ENCODE measurements around the gene OGDHL.
"Not testable (repeated sequence)": the region's sequence is repeated elsewhere in the genome, so short reads cannot be mapped to it uniquely, and the experiment has no call there.

OGDHL gene

DNA sequence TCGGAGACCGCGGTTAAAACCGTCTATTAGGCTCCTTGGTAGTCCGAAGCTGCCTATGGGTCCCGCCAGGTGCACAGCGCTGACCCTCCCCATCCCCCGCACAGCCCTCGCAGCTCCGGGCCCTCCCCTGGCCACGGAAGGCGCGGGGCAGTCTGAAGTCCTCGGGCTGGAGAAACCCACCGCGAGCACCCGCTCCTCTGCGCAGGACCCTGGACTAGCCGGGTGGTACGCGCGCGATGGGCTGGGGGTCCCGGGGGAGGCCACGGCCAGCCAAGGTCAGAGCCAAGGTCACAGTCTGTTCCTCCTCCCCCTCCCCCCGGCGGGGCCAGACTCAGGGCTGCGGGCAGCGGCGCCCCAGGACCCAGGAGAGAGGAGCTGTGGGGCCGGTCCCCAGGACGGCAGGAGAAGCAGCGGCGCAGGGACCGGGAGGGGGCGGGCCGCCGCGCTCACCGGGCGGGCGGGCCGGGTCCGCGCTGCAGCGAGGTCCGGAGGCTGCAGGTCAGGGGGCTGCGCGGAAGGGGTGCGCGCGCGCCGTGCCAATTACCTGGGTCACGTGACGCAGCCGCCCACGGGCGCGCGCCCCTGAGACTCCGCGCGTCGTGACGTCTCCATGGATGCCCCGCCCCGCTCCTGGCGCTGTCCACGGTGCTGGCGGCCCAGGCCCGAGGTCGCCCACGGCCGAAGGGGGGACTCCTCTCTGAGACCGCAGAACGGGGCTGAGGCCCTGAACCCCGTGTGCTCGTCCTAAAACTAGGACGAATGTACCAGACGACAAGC lies at the start of gene OGDHL:
OGDHL (minus strand) TSS at position 535 of the 777 bp plus-strand sequence. CDS start 3,731 bp downstream, outside the sequence.
- no peak for DNase-seq

DNA sequence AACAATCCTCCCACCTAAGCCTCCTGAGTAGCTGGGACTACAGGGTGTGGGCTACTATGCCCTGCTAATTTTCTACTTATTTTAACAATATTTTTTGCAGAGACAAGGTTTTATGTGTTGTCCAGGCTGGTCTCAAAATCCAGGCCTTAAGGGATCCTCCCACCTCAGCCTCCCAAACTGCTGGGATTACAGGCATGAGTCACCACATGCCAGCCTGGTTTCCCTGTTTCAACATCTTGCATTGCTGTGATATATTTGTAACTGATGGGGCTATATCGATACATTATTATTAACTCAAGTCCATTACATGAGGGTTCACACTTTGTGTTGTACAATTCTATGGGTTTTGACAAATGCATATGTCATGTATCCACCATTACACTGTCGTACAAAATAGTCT lies 41.9 kb upstream of the OGDHL start:
- no peak for DNase-seq

- no peak for DNase-seq
Measured at GRCh38 chr10:49798275-49798674, 36.2 kb upstream of the OGDHL start.

DNA sequence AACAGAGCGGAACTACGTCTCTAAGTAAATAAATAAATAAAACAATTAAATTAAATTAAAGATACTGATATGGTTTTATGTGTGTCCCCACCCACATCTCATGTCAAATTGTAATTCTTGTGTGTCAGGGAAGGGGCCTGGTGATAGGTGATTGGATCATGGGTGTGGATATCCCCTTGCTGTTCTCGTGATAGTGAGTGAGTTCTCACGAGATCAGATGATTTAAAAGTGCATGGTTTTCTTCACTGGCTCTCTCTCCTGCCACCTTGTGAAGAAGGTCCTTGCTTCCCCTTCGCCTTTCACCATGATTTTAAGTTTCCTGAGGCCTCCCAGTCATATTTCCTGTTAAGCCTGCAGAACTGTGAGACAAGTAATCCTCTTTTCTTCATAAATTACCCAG lies 29.0 kb upstream of the OGDHL start:
- DNase-seq, result no peak

GRCh38 chr10:49784681-49785080 lies 22.6 kb upstream of the OGDHL start:
- DNase-seq, result no peak

DNA sequence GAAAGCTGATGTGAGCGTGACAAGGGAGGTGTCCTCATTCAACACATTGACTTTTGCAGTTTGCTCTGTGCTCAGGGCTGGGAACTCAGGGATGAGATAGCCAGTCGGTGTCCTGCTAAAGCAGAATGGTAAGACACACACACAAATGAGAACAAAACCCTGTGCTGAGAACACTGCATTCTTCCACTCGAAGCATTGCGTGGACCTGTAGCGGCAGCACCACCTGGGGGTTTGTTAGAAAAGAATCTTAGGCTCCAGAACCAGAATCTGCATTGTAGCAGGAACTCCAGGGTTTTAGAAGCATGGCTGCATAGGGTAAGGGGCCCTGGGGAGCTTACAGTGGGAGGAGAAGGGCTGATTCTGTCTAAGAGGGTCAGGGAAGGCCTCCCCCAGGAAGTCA lies 21.5 kb upstream of the OGDHL start:
- DNase-seq, result no peak

- DNase-seq, result no peak
Measured at GRCh38 chr10:49781247-49781646, 19.1 kb upstream of the OGDHL start.

DNA sequence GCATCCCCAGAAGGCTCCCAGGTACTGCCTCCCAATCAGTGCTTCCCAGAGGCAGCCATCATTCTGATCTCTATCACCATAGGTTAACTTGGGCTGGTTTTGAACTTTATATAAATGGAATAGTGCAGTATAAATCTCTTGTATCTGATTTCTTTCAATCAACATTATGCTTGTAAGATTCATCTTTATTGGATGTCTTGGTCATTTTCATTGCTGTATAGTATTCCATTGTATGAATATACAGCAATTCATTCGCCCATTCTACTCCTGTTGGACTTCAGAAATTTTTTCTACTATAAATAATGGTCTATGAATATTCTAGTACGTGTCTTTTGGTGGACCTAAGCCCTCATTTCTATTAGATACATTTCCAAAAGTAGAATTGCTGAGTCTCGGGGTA lies 16.1 kb upstream of the OGDHL start:
- DNase-seq, result no peak

DNA sequence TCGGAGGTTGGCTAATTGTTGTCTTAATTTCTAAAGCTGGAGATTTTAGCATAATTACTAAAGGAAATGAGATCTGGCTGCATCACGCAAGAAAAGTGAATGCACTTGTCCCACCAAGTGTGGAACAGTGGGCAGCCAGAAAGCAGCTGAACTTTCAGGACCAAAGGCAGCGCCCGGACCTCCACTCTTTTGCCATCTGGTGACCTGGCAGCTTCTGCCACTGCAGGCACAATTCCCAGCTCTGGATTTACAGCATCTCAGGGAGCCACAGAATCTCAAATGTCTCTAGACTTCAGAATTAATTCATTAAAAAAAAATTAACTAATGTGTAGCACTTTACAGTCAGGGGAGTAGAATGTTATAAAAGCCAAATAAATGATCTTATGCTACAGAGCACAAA lies 14.7 kb upstream of the OGDHL start:
- no peak for DNase-seq

DNA sequence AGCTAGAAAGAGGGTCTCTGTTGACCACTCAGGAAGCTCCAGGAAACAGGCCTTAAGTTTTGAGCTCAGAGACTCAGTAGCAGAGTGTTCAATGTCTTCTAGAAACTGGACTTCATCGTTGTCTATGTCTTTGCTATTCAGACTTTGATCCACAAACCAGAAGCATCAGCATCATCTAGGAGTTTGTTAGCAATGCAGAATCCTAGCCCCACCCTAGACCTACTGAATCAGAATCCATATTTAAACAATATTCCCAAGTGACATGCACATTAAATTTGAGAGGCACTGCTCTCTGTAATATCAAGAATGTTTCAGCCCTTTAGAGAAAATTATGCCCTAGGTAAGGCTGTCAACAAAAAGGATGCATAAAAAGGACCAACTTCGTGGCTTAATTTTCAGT lies 12.9 kb upstream of the OGDHL start:
- no peak for DNase-seq

- not testable (repeated sequence) for DNase-seq
Measured at GRCh38 chr10:49772944-49773343, 10.8 kb upstream of the OGDHL start.

DNA sequence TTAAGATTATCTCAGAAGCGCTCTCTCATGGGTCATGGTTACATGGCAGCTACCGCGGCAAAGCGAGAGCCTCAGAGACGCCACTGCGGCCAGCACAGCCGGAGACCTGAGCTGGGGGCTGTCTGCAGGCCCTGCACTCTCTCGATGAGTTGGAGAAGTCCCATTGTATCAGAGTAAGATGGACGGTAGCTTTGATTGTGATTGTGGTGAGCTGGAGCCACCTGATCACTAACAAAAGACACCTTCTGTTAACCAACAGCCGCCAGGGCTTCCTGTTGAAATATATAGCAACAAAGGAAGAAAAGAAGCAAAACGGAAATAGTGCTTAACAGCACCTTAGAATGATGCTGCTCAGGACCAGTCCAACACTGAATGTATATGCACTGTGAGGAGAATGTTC lies 8.9 kb upstream of the OGDHL start:
- DNase-seq, result not testable (repeated sequence)

- DNase-seq, result no peak
Measured at GRCh38 chr10:49769692-49770091, 7.6 kb upstream of the OGDHL start.

GRCh38 chr10:49768731-49769130 lies 6.6 kb upstream of the OGDHL start:
- DNase-seq, result no peak

GRCh38 chr10:49768329-49768728 lies 6.2 kb upstream of the OGDHL start:
- no peak for DNase-seq

- DNase-seq, result no peak
Measured at GRCh38 chr10:49767752-49768151, 5.6 kb upstream of the OGDHL start.

- no peak for DNase-seq
Measured at GRCh38 chr10:49766484-49766883, 4.4 kb upstream of the OGDHL start.

DNA sequence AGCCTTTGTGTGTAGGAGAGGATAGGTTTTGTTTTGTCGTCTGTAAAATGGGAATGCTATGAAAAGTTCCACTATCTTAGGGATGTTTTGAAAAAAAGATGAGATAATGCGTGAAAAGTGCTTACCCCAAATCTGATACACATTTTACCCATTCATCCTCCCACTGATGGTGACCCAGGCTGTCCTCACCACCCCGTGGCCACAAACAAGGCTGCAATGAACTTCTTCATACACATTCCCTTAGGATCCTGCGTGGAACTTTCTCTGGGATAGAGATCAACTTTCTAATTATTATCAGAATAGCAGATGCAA lies 399 bp upstream of the OGDHL start:
- DNase-seq, result no peak

DNA sequence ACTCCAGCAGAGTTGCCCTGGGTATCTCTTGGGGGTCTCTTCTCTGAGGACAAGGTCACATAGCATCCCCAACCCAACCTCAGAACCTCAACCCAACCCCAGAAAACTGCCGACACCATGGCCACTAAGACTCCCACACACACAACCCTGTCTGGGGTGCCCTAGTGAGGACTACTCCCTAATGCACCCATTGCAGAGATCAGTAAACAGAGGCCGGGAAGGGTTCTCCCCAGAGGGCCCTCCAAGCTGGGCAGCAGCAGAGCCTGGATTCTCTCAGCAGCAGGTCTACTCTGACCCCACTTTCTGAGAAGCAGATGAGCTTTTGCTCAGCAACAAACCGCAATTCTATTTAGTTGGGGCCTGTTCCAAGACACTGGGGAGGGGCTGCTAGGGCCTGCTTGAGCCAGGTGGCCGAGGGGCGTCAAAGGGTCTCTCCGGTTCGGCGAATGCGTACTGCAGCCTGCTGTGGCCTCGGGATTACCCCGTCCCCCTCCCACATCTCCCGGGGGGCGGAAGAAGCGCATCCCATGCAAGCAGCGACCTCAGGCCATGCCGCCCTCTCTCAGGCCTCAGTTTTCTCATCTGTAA lies 828 bp downstream of the OGDHL start:
- DNase-seq, result no peak

DNA sequence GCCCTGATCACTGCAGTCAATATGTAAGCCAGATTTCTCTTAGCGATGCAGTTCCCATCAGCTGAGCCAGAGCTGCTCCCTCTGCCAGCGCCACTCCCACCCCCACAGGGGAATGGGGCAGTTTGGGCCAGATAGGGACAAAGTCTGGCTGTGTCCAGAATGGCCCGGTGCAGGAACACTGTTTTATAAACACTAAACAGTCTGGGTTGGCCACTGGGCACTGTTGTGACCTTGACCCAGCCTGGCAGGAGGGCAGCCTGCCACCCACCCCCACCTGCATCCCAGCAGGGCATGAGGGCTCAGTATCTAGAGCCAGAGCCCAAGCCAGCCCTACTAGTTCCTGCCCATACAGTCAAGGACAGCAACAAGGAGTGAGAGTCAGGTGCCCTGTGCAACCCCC lies 1.3 kb downstream of the OGDHL start:
- no peak for DNase-seq

DNA sequence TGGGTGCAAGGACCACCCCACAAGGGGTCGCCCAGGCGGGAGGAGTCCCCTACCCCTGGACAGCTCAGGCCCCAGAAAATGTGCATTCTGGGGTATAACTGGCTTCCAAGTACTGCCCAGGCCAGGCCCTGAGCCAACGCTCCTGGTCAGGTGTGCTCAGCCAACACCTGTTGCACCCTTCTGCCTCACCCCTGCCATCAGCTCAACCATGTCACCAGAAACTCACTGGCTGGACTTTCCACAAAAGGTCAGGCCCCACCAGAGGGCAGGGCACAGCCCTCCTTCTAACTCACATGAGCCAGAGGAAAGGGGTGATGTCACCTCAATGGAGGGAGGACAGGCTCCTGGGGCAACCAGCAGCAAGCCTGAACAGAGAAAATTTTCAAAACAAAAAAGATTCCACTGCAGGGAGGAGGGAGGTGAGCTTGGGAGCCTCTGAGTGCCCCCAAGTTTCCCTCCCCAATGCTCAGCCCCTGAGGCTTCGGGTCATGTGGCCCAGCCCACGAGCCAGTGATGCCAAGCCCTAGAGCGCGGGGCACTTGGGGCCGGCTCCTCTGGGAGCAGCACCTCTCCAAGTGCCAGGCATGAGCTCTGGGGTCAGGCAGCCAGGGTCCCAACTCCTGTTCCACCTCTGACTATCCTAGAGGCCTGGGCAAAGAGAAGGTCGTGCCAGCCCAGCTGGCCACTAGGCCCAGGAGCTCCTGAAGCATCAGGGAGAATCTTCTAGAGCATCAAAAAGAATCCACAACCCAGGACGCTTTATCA lies 2.2 kb downstream of the OGDHL start:
- DNase-seq, result no peak

DNA sequence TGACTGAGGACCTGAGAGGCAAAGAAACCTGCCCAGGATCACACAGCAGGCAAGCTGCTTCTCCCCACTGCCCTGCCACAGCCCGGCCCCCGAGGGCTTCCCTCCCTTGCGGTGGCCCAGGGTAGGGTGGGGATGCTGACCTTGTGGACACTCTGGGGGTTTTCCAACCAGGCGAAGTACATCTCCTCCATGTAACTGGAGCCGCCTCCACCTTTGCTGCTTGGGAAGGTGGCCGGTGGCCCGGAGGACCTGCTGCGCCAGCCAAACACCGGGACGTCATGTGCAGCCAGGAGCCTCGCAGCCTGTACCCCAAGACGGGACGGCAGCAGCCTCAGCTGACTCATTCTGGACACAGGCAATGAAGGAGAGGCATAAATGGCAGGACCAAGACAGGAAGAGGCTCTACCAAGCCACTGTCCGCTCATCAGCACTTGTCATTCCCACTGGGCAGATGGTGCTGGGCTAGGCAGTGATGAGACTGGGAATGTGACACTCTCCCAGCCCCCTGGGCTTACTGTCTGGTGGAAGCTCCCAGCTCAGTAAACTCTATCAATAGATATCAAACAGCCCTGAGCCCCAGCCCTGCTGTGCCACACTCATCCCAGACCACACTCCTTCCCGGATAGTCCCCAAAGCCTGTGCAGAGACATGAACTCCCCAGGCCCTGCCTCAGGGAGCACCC lies 3.7 kb downstream of the OGDHL start:
- DNase-seq, result no peak

DNA sequence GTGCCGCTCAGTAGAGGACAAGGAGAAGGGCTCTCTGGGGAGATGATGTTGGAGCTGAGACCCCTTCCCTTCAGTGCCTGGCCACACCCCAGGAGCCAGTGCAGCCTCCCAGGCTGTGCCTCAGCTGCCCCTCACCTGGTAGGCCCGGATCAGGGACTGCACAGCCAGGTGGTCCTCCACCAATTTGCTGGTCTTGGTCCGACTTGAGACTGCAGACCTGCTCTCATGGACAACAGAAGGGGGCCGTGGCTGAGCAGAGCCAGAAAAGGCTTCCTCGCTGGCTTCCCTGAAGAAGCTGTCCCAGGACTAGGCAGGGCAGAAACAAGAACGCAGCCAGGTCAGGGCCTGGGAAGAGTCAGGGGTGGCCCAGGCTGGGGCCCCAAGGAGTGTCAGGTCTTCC lies 5.5 kb downstream of the OGDHL start:
- no peak for DNase-seq

DNA sequence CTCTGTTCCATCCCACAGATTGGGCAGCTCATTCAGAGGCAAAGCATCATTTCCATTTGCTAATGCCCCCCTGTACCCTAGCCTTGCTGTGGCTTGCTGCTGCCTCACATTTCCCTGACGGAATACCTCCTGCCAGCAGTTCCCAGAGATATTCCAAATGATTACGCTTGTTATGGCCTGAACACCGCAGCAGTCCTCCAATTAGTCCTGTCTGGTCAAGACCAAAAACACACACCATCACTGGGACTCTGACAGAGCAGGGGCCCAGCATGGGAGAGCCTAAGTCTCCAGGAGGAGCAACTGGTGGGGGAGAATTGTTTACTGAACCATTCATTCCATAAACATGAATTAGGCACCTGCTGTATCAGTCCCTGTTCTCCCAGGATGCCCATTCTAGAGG lies 6.1 kb downstream of the OGDHL start:
- DNase-seq, result no peak
